Lung (tissue), 12 donors: ENCODE data around the gene NTM. TPM values are rescaled to one million over a fixed set of nuclear protein-coding genes. Genes with fewer than 3 reads are reported as not detected.

Experiments used
- ATAC-seq: fragments of 200-7000 bp; cut with Tn5 transposase; one replicate; pipeline ENCODE4 v1.9.1; 2020; ENCODE audit warnings: moderate number of reproducible peaks; ENCODE audit not compliant: insufficient read depth, low FRiP score
- DNase-seq, 3 donors: peaks; one replicate each; pipeline ENCODE4 v3.0.0-alpha.2; 2013 to 2017
- H3K27ac ChIP-seq, 2 donors: one replicate each; pipeline ENCODE4 v1.5.1; 2013; ENCODE audit warnings: mild to moderate bottlenecking in 2 of 2, moderate library complexity in 2 of 2, control low read depth in 1 of 2, inconsistent platforms in 1 of 2, low read depth in 1 of 2, low read length in 1 of 2
- H3K27me3 ChIP-seq, 3 donors: one replicate each; pipeline ENCODE4 v1.5.1; 2013; ENCODE audit warnings: low read length in 2 of 3; ENCODE audit not compliant: control insufficient read depth in 3 of 3, insufficient read depth in 3 of 3
- H3K36me3 ChIP-seq, 4 donors: one replicate each; pipeline ENCODE4 v1.5.1; 2013; ENCODE audit warnings: low read length in 4 of 4, mild to moderate bottlenecking in 1 of 4, moderate library complexity in 1 of 4; ENCODE audit not compliant: control insufficient read depth in 4 of 4, insufficient read depth in 4 of 4
- H3K4me1 ChIP-seq, 5 donors: one replicate each; pipeline ENCODE4 v1.5.1; 2013; ENCODE audit warnings: low read length in 5 of 5, mild to moderate bottlenecking in 2 of 5, moderate library complexity in 1 of 5; ENCODE audit not compliant: control insufficient read depth in 5 of 5, insufficient read depth in 5 of 5
- H3K4me3 ChIP-seq: one replicate; pipeline ENCODE4 v1.5.1; 2013; ENCODE audit warnings: mild to moderate bottlenecking, control low read depth, moderate library complexity
- H3K9ac ChIP-seq, 2 donors: one replicate each; pipeline ENCODE4 v1.5.1; 2013; ENCODE audit warnings: low read length in 2 of 2, control low read depth in 1 of 2; ENCODE audit not compliant: insufficient read depth in 1 of 2
- H3K9me3 ChIP-seq, 4 donors: one replicate each; pipeline ENCODE4 v1.5.1; 2013; ENCODE audit warnings: low read length in 3 of 4, mild to moderate bottlenecking in 1 of 4, moderate library complexity in 1 of 4; ENCODE audit not compliant: control insufficient read depth in 4 of 4, insufficient read depth in 3 of 4
- WGBS, 2 donors: extraction: QIAGEN DNeasy Blood & Tissue Kit; methylation state at CpG; one replicate each; pipeline ENCODE4 v1.1.7; 2013; 5-methylcytosine and 5-hydroxymethylcytosine counted together
- polyA plus RNA-seq, 2 donors: library from polyadenylated mRNA; stranded (reverse); fragments of 200-250 nt; gene quantifications; one replicate each; pipeline ENCODE4 v1.2.1, GENCODE V29; 2013
- total RNA-seq, 2 donors: library from RNA; depleted of rRNA in 1 of 2; stranded (reverse); fragments of >200 nt in 1 of 2; gene quantifications; one replicate each; pipeline ENCODE4 v1.2.1, GENCODE V29; 2014 to 2021
- TF ChIP-seq, protein P1 (sequence below): IDR thresholded peaks from 2 replicates; pipeline ENCODE4 v1.5.1; 2012; ENCODE audit warnings: mild to moderate bottlenecking; ENCODE audit errors: control extremely low read depth, extremely low read depth
- donor health status: control.
- donor health status: control.
- donor health status: Bipolar disorder and iron deficiency.
- donor health status: healthy.
- donor health status: DM: yes; HTN: yes; CAD: no.

NTM gene
- total and polyA plus RNA-seq, 4 donors = 0.39 to 30.9 (median 7.2) TPM

DNA sequence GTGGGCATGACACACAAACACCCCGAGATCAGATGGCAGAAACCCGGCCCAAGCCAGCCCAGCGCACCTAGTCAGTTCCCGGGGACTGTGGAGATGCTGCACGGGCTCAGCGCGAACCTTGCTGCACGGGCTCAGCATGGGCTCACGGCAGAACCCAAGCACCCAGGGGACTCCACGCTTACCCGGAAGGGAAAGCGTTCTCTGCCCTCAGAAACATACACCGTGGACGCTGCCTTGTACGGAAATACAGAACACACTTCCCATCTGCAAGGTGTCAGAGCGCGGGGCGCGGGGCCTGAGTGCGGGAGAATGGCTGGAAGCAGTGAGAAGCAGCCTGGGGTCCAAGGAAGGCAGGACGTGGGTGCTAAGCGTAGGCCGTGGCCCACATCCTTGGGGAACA is 319.9 kb downstream of the NTM start:
- no peaks in the 10 kb centered on the region for H3K36me3 ChIP-seq
- H3K27ac ChIP-seq = no peak overlapping the region
- peaks cover 0 to 21% (median 0%) of the 10 kb centered on the region in 5 donors for H3K4me1 ChIP-seq
- 95 to 96% methylated on average over 23 of the region's 23 CpGs for WGBS, 2 donors
- DNase-seq = no peak
- peaks cover 0 to 52% (median 8%) of the 10 kb centered on the region in 3 donors for H3K27me3 ChIP-seq
- H3K4me3 ChIP-seq = no peak overlapping the region
- no peak overlapping the region for H3K9ac ChIP-seq
- peaks cover 0 to 4% (median 0%) of the 10 kb centered on the region in 4 donors for H3K9me3 ChIP-seq
- no peak for ATAC-seq
- TF ChIP-seq, protein P1, sequence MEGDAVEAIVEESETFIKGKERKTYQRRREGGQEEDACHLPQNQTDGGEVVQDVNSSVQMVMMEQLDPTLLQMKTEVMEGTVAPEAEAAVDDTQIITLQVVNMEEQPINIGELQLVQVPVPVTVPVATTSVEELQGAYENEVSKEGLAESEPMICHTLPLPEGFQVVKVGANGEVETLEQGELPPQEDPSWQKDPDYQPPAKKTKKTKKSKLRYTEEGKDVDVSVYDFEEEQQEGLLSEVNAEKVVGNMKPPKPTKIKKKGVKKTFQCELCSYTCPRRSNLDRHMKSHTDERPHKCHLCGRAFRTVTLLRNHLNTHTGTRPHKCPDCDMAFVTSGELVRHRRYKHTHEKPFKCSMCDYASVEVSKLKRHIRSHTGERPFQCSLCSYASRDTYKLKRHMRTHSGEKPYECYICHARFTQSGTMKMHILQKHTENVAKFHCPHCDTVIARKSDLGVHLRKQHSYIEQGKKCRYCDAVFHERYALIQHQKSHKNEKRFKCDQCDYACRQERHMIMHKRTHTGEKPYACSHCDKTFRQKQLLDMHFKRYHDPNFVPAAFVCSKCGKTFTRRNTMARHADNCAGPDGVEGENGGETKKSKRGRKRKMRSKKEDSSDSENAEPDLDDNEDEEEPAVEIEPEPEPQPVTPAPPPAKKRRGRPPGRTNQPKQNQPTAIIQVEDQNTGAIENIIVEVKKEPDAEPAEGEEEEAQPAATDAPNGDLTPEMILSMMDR = no peak

DNA sequence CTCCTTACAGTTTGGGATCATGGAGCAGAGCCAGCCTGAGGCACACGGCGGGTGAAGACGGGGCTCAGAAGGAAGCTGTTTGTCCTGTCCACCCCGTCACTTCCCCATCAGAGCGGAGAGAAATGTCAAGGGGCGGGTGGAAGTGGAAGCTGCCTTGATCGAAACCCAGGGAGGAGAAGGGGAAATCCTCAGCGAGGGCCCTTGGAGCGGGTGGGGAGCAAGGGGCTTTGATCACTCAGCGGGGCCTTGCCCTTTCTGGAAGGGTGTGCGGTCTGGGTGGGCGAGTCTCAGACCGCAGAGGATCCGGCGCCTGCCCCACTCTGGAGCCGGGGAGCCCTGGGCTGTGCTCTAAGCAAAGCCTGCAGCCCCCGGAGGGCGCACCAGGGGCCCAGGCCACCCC is 320.4 kb downstream of the NTM start:
- ATAC-seq (no peak), DNase-seq (no peak)
- H3K4me1 ChIP-seq = peaks cover 0 to 21% (median 0%) of the 10 kb centered on the region in 5 donors
- 83 to 88% methylated on average over 18 of the region's 18 CpGs for WGBS, 2 donors
- no peak overlapping the region for H3K27ac ChIP-seq
- TF ChIP-seq, protein P1 = no peak
- H3K36me3 ChIP-seq = no peaks in the 10 kb centered on the region
- peaks cover 0 to 56% (median 8%) of the 10 kb centered on the region in 3 donors for H3K27me3 ChIP-seq
- H3K4me3 ChIP-seq = no peak overlapping the region
- peaks cover 0 to 4% (median 0%) of the 10 kb centered on the region in 4 donors for H3K9me3 ChIP-seq
- H3K9ac ChIP-seq = no peak overlapping the region

DNA sequence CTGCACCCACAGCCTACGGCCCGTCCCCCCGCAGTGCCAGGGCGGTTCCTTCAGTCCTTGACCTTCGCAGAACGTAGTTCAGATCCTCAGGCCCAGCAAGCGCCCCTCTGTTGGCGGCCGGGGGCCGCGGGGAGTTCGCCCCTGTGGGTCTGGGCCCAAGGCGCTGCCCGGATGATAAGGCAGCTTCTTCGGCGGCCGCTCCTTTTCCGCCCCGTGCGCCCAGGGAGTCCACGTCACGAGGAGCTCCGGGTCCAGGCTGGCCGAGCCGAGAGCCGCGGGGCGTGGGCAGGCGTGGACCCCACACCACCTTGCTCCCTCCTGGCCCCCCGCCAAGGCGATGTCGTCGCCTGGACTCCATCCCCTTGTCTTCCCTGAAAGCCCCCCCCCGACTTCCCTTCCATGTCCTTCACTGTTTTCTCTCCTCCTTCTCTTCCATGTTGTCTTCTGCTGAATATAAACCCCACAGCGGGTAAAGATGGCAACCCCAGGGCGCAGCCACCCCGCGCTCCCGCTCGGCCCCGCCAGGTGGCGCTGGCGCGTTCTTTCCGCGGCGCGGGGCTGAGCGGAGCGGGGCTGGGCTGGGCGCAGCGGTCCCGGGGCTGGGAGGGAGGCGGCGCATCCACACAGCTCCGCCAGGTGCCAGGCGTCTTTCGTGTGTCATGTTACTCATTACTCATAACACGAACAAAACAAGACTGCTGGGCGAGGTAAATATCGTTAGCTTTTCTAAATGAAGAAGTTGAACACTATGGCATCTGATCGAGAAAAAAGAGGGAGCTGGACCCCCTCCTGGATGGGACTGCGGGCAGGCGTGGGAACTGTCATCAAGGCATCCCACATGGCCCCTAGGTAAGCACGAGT is 321.0 kb downstream of the NTM start:
- TF ChIP-seq, protein P1 = no peak
- DNase-seq = peak; percentile 26 to 35 (median 32)
- Histone ChIP-seq H3K4me1 (peaks cover 0 to 21% (median 0%) of the 10 kb centered on the region in 5 donors), H3K9ac (no peak overlapping the region), H3K4me3 (no peak overlapping the region), H3K27ac (no peak overlapping the region), H3K27me3 (peaks cover 0 to 61% (median 11%) of the 10 kb centered on the region in 3 donors), H3K9me3 (peaks cover 0 to 4% (median 0%) of the 10 kb centered on the region in 4 donors), H3K36me3 (no peaks in the 10 kb centered on the region)
- WGBS, 2 donors = 51% methylated on average over 59 to 65 of the region's 65 CpGs
- ATAC-seq = no peak
